H54 (cell line): Measurements from ENCODE around the gene NEU1.

ENCODE experiments used
- DNase-seq: peaks from one replicate; pipeline ENCODE4 v3.0.0; 2011; ENCODE audit warnings: low spot score, mixed read lengths; ENCODE audit not compliant: insufficient read length
- FAIRE-seq: peaks from 3 replicates; lab custom pipeline; 2011; peaks lifted over from hg19 to GRCh38; lab: Jason Lieb, UNC
- POLR2A ChIP-seq: IDR thresholded peaks from 2 replicates; pipeline ENCODE4 v1.6.1; 2011; ENCODE audit warnings: low read depth, mild to moderate bottlenecking, low read length

Gene NEU1

GRCh38 chr6:31883676-31884075 lies 21.1 kb upstream of the NEU1 start:
- FAIRE-seq = no peak
- TF ChIP-seq POLR2A = no peak
- no peak for DNase-seq

- FAIRE-seq = no peak
- peak; percentile 70 for DNase-seq
- no peak for TF ChIP-seq POLR2A
Measured at GRCh38 chr6:31882344-31882743, 19.7 kb upstream of the NEU1 start.

GRCh38 chr6:31881136-31881859 lies 18.7 kb upstream of the NEU1 start:
- TF ChIP-seq POLR2A = no peak
- FAIRE-seq (no peak), DNase-seq (no peak)

- DNase-seq = no peak
- FAIRE-seq = no peak
- TF ChIP-seq POLR2A = no peak
Measured at GRCh38 chr6:31880616-31881015, 18.0 kb upstream of the NEU1 start.

GRCh38 chr6:31879901-31880300 lies 17.3 kb upstream of the NEU1 start:
- FAIRE-seq = no peak
- no peak for TF ChIP-seq POLR2A
- no peak for DNase-seq

- TF ChIP-seq POLR2A = no peak
- no peak for DNase-seq
- no peak for FAIRE-seq
Measured at GRCh38 chr6:31879143-31879542, 16.5 kb upstream of the NEU1 start.

GRCh38 chr6:31878726-31879125 lies 16.1 kb upstream of the NEU1 start, which contains the start of gene SLC44A4:
SLC44A4 (minus strand) TSS chr6:31878997; CDS start chr6:31878980, 17 bp downstream.
- FAIRE-seq (no peak), DNase-seq (no peak)

GRCh38 chr6:31878222-31878621 lies 15.6 kb upstream of the NEU1 start:
- no peak for TF ChIP-seq POLR2A
- FAIRE-seq (no peak), DNase-seq (no peak)

More at GRCh38 chr6:31878726-31879125, 16.1 kb upstream of the NEU1 start, which contains the start of gene SLC44A4:
- TF ChIP-seq POLR2A = no peak

GRCh38 chr6:31877651-31878161 lies 15.1 kb upstream of the NEU1 start:
- no peak for FAIRE-seq
- TF ChIP-seq POLR2A = no peak
- no peak for DNase-seq

- TF ChIP-seq POLR2A = no peak
- DNase-seq = no peak
- no peak for FAIRE-seq
Measured at GRCh38 chr6:31877125-31877650, 14.6 kb upstream of the NEU1 start.

- TF ChIP-seq POLR2A = no peak
- FAIRE-seq (no peak), DNase-seq (no peak)
Measured at GRCh38 chr6:31876357-31876756, 13.7 kb upstream of the NEU1 start.

GRCh38 chr6:31875877-31876276 lies 13.3 kb upstream of the NEU1 start:
- no peak for DNase-seq
- TF ChIP-seq POLR2A = no peak
- no peak for FAIRE-seq

GRCh38 chr6:31874836-31875572 lies 12.4 kb upstream of the NEU1 start:
- DNase-seq (no peak), FAIRE-seq (no peak)
- TF ChIP-seq POLR2A = no peak

- no peak for FAIRE-seq
- DNase-seq = no peak
- no peak for TF ChIP-seq POLR2A
Measured at GRCh38 chr6:31874084-31874670, 11.6 kb upstream of the NEU1 start.
